Endothelial cell of umbilical vein (primary cell): ENCODE data around the gene VCAN. TPM values are rescaled to one million over a fixed set of nuclear protein-coding genes. Genes with fewer than 3 reads are reported as not detected.

Experiments used
- BruUV-seq: library from RNA; stranded (reverse); fragments of 400-500 nt; replicated peaks from 2 replicates; lab custom pipeline; 2021; lab: Mats Ljungman, UMichigan
- CTCF ChIA-PET: fragments of 300-600, 350-600 bp; sonication (Branson Sonifier 250); formaldehyde crosslinking; loops from one replicate; lab custom pipeline; 2021; ENCODE audit warnings: antibody characterized with exemption, inconsistent platforms; lab: Charles Lee
- POLR2A ChIA-PET: fragments of 300-600, 350-600 bp; sonication (Branson Sonifier 250); formaldehyde crosslinking; loops from one replicate; lab custom pipeline; 2021; ENCODE audit warnings: antibody characterized with exemption, inconsistent platforms; lab: Charles Lee
- DNase-seq: peaks from one replicate; pipeline ENCODE4 v3.0.0-alpha.2; 2011; ENCODE audit warnings: low read depth, low spot score
- FAIRE-seq: peaks from 2 replicates; lab custom pipeline; 2011; peaks lifted over from hg19 to GRCh38; lab: Jason Lieb, UNC
- H2AFZ ChIP-seq: 2 replicates; pipeline ENCODE4 v1.6.0; 2012; ENCODE audit warnings: low read depth, low read length, control low read depth, inconsistent platforms
- H3K27ac ChIP-seq: 2 replicates; pipeline ENCODE4 v1.5.1; 2011; ENCODE audit warnings: low read depth, mild to moderate bottlenecking, control low read depth, low read length, moderate library complexity; ENCODE audit not compliant: insufficient read depth
- H3K27me3 ChIP-seq, 2 experiments: 2 replicates each; pipeline versions ENCODE4 v1.6.0 to v1.6.1; 2011; ENCODE audit warnings: low read length in 2 of 2, mixed read lengths in 1 of 2; ENCODE audit not compliant: control insufficient read depth in 2 of 2, insufficient read depth in 2 of 2
- H3K36me3 ChIP-seq, 2 experiments: 2 replicates in 1 of 2; 3 replicates in 1 of 2; pipeline ENCODE4 v1.5.1; 2011; ENCODE audit warnings: low read length in 2 of 2, mild to moderate bottlenecking in 1 of 2, moderate library complexity in 1 of 2; ENCODE audit not compliant: control insufficient read depth in 2 of 2, insufficient read depth in 2 of 2; ENCODE audit errors: extremely low read depth in 1 of 2
- H3K4me1 ChIP-seq: 3 replicates; pipeline ENCODE4 v1.5.1; 2011; ENCODE audit warnings: mild to moderate bottlenecking, low read length; ENCODE audit not compliant: control insufficient read depth, insufficient read depth; ENCODE audit errors: extremely low read depth
- H3K4me2 ChIP-seq: 2 replicates; pipeline ENCODE4 v1.6.1; 2011; ENCODE audit warnings: low read length, control low read depth, mixed read lengths; ENCODE audit not compliant: insufficient read depth
- H3K4me3 ChIP-seq, 3 experiments: fragments of 200-600 bp in 1 of 3; sonication (generic), shearing (Covaris generic) in 1 of 3; replicated peaks in 1 of 3; 2 replicates each; pipeline ENCODE4 v1.5.1; 2011 to 2016; ENCODE audit warnings: control low read depth in 3 of 3, low read length in 3 of 3, mild to moderate bottlenecking in 2 of 3, inconsistent platforms in 1 of 3, low read depth in 1 of 3, moderate library complexity in 1 of 3; ENCODE audit not compliant: insufficient read depth in 1 of 3
- H3K79me2 ChIP-seq: 2 replicates; pipeline ENCODE4 v1.6.0; 2012; ENCODE audit warnings: low read length, inconsistent platforms; ENCODE audit not compliant: control insufficient read depth, insufficient read depth
- H3K9ac ChIP-seq: replicated peaks from 2 replicates; pipeline ENCODE3; 2011; ENCODE audit warnings: low read length, control low read depth; ENCODE audit not compliant: insufficient read depth; ENCODE audit errors: extremely low read depth
- H3K9me1 ChIP-seq: replicated peaks from 3 replicates; pipeline ENCODE4 v1.6.0; 2011; ENCODE audit warnings: mild to moderate bottlenecking, low read length; ENCODE audit not compliant: control insufficient read depth, insufficient read depth; ENCODE audit errors: extremely low read depth
- H3K9me3 ChIP-seq: replicated peaks from 2 replicates; pipeline ENCODE4 v1.5.1; 2012; ENCODE audit warnings: low read length, inconsistent platforms; ENCODE audit not compliant: control insufficient read depth, insufficient read depth
- H4K20me1 ChIP-seq: replicated peaks from 2 replicates; pipeline ENCODE3; 2011; ENCODE audit warnings: mild to moderate bottlenecking, low read length; ENCODE audit not compliant: control insufficient read depth, insufficient read depth; ENCODE audit errors: extremely low read depth
- CTCF ChIP-seq, 2 donors: IDR thresholded peaks; 1 replicate in 1 of 2; 2 replicates in 1 of 2; pipeline ENCODE4 v1.5.1; 2011; ENCODE audit warnings: low read length in 2 of 2, mild to moderate bottlenecking in 2 of 2, moderate library complexity in 2 of 2, control low read depth in 1 of 2, inconsistent platforms in 1 of 2, low read depth in 1 of 2; ENCODE audit not compliant: insufficient read depth in 1 of 2; ENCODE audit errors: extremely low read depth in 1 of 2
- EZH2 ChIP-seq: IDR thresholded peaks from 2 replicates; pipeline ENCODE4 v1.6.1; 2012; ENCODE audit warnings: borderline replicate concordance, low read depth, mild to moderate bottlenecking, moderate library complexity, low read length, inconsistent platforms; ENCODE audit not compliant: severe bottlenecking
- GATA2 ChIP-seq: IDR thresholded peaks from 2 replicates; pipeline ENCODE4 v1.7.0; 2011; ENCODE audit warnings: low read depth, mild to moderate bottlenecking, moderate library complexity, mixed read lengths, low read length; ENCODE audit not compliant: insufficient read length, insufficient read depth
- POLR2A ChIP-seq: IDR thresholded peaks from 2 replicates; pipeline ENCODE4 v1.6.1; 2012; ENCODE audit warnings: low read depth, mild to moderate bottlenecking, control low read depth, low read length
- dilution Hi-C: fragments of 300-500 bp; cut with MboI; formaldehyde crosslinking; loops from one replicate; pipeline ENCODE4 v1.15.0; 2019; ENCODE audit warnings: low sequenced_read_pairs; ENCODE audit not compliant: extremely low pct_ligation_motif_present
- intact Hi-C: fragments of 100-400 bp; cut with micrococcal nuclease; formaldehyde crosslinking; loops from one replicate; pipeline ENCODE4 v1.10.0; 2022
- polyA plus RNA-seq, 4 experiments: library from polyadenylated mRNA; depleted of rRNA in 3 of 4; stranded (reverse) in 3 of 4; unstranded in 1 of 4; fragments of >200 nt; gene quantifications; 2 replicates each; pipeline versions ENCODE4 v1.2.1 to v1.2.3, GENCODE V29; 2011 to 2012; ENCODE audit warnings: missing spikeins in 1 of 4
- total RNA-seq: library from RNA; stranded (reverse); gene quantifications from 2 replicates; pipeline ENCODE4 v1.2.3, GENCODE V29; 2021

The VCAN gene
- total and polyA plus RNA-seq, 2 donors (not counting 3 experiments of a cell fraction or from before 2014, with no cell fraction given) = 0.35 to 1.2 TPM

GRCh38 chr5:83538786-83539462, 67.4 kb downstream of the VCAN start:
- CTCF ChIA-PET = no interaction called here
- Histone ChIP-seq H3K27me3 (peaks cover 12 to 27% of the 10 kb centered on the region in 2 experiments), H2AFZ (no peak overlapping the region), H3K9me1 (no peaks in the 10 kb centered on the region), H3K79me2 (no peaks in the 10 kb centered on the region), H3K4me3 (no peak overlapping the region), H3K4me2 (no peak overlapping the region), H3K9ac (no peak overlapping the region), H4K20me1 (no peaks in the 10 kb centered on the region), H3K36me3 (no peaks in the 10 kb centered on the region), H3K9me3 (no peaks in the 10 kb centered on the region), H3K4me1 (no peaks in the 10 kb centered on the region), H3K27ac (no peak overlapping the region)
- BruUV-seq = no TSS peak
- no peak for FAIRE-seq
- dilution Hi-C loops (no loop called here), intact Hi-C loops (no loop called here)
- no peak for DNase-seq
- TF ChIP-seq POLR2A (no peak), GATA2 (no peak)
- POLR2A ChIA-PET = no interaction called here

GRCh38 chr5:83539463-83539790, 67.9 kb downstream of the VCAN start:
- FAIRE-seq = no peak
- intact Hi-C loops = no loop called here
- DNase-seq = no peak
- Histone ChIP-seq H3K79me2 (no peaks in the 10 kb centered on the region), H3K27me3 (peaks cover 12 to 27% of the 10 kb centered on the region in 2 experiments), H3K9me1 (no peaks in the 10 kb centered on the region), H3K9me3 (no peaks in the 10 kb centered on the region), H4K20me1 (no peaks in the 10 kb centered on the region), H3K27ac (no peak overlapping the region), H3K9ac (no peak overlapping the region), H3K4me3 (no peak overlapping the region), H3K36me3 (no peaks in the 10 kb centered on the region), H3K4me2 (no peak overlapping the region), H3K4me1 (no peaks in the 10 kb centered on the region), H2AFZ (no peak overlapping the region)
- TF ChIP-seq EZH2 = no peak
- no peak for TF ChIP-seq CTCF (IDR thresholded peaks at IDR 0.05; ENCODE audit: extremely low read depth in 1 of 2, insufficient read depth in 1 of 2, low read depth in 1 of 2, low read length in 2 of 2)
- POLR2A ChIA-PET = no interaction called here
- dilution Hi-C loops = no loop called here
- CTCF ChIA-PET = interaction anchor here (0.7 kb wide), 1 partner anchor 8 kb away, joined by 3 read pairs; no protein-coding TSS in a partner anchor
- BruUV-seq = no TSS peak
